ENCODE results near the gene PREX1.

- TF ChIP-seq PATZ1 (CRISPR knock-in tag; IDR thresholded peaks at IDR 0.05; ENCODE audit: borderline replicate concordance) = no peak
- no peak for TF ChIP-seq BACH2 (CRISPR knock-in tag; IDR thresholded peaks at IDR 0.05; ENCODE audit: borderline replicate concordance)
- TF ChIP-seq OSR1 (CRISPR knock-in tag; IDR thresholded peaks at IDR 0.05) = no peak
- no peak for TF ChIP-seq ZFP3 (CRISPR knock-in tag; IDR thresholded peaks at IDR 0.05)
- TF ChIP-seq, protein P1, sequence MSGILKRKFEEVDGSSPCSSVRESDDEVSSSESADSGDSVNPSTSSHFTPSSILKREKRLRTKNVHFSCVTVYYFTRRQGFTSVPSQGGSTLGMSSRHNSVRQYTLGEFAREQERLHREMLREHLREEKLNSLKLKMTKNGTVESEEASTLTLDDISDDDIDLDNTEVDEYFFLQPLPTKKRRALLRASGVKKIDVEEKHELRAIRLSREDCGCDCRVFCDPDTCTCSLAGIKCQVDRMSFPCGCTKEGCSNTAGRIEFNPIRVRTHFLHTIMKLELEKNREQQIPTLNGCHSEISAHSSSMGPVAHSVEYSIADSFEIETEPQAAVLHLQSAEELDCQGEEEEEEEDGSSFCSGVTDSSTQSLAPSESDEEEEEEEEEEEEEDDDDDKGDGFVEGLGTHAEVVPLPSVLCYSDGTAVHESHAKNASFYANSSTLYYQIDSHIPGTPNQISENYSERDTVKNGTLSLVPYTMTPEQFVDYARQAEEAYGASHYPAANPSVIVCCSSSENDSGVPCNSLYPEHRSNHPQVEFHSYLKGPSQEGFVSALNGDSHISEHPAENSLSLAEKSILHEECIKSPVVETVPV (CRISPR knock-in tag; IDR thresholded peaks at IDR 0.05) = no peak
- no peak for TF ChIP-seq TOX (CRISPR knock-in tag; IDR thresholded peaks at IDR 0.05; ENCODE audit: borderline replicate concordance)
- no peak for TF ChIP-seq ARNTL (CRISPR knock-in tag; IDR thresholded peaks at IDR 0.05; ENCODE audit: borderline replicate concordance, low read depth)
These were observed 216.8 kb downstream of the PREX1 start for GRCh38 chr20:48610996-48611395.
